Calu3 (cell line): ENCODE data around the gene GALNT15. TPM values are rescaled to one million over a fixed set of nuclear protein-coding genes. Genes with fewer than 3 reads are reported as not detected.

Experiments
- BruUV-seq: library from RNA; stranded (reverse); fragments of 400-500 nt; replicated peaks from 2 replicates; lab custom pipeline; 2021; lab: Mats Ljungman, UMichigan
- CTCF ChIA-PET: fragments of 300-600 bp; sonication (Branson Sonifier 250); formaldehyde crosslinking; loops from one replicate; lab custom pipeline; 2022; ENCODE audit warnings: antibody characterized with exemption; lab: Charles Lee
- DNase-seq: peaks from one replicate; pipeline ENCODE4 v3.0.0; 2022
- H3K27ac Mint-ChIP-seq: one replicate; pipeline ENCODE4 v1.8.0; 2022; ENCODE audit warnings: mixed read lengths; ENCODE audit not compliant: unreplicated experiment
- H3K27me3 Mint-ChIP-seq: one replicate; pipeline ENCODE4 v1.8.0; 2022; ENCODE audit warnings: mixed read lengths; ENCODE audit not compliant: unreplicated experiment
- H3K36me3 Mint-ChIP-seq: one replicate; pipeline ENCODE4 v1.8.0; 2022; ENCODE audit warnings: mild to moderate bottlenecking, moderate library complexity, mixed read lengths; ENCODE audit not compliant: insufficient read depth, unreplicated experiment
- H3K4me1 Mint-ChIP-seq: one replicate; pipeline ENCODE4 v1.8.0; 2022; ENCODE audit warnings: mild to moderate bottlenecking, low read depth, mixed read lengths; ENCODE audit not compliant: unreplicated experiment
- H3K4me3 Mint-ChIP-seq: one replicate; pipeline ENCODE4 v1.8.0; 2022; ENCODE audit warnings: mild to moderate bottlenecking, low read depth, moderate library complexity, mixed read lengths; ENCODE audit not compliant: unreplicated experiment
- H3K9me3 Mint-ChIP-seq: one replicate; pipeline ENCODE4 v1.8.0; 2022; ENCODE audit warnings: low read depth, mixed read lengths; ENCODE audit not compliant: unreplicated experiment
- intact Hi-C: fragments of 100-400 bp; cut with micrococcal nuclease; formaldehyde crosslinking; loops from one replicate; pipeline ENCODE4 v1.10.0; 2022; ENCODE audit not compliant: unreplicated experiment
- total RNA-seq: library from RNA; stranded (reverse); gene quantifications from 2 replicates; pipeline ENCODE4 v1.2.3, GENCODE V29; 2022
- TF ChIP-seq, protein P1 (sequence below): fragments of 200-600 bp; IDR thresholded peaks from one replicate; pipeline ENCODE4 v1.8.0; 2022; ENCODE audit warnings: antibody characterized with exemption; ENCODE audit not compliant: unreplicated experiment

Gene GALNT15
- total RNA-seq, 1 experiment from 2014 or later: not detected

DNA sequence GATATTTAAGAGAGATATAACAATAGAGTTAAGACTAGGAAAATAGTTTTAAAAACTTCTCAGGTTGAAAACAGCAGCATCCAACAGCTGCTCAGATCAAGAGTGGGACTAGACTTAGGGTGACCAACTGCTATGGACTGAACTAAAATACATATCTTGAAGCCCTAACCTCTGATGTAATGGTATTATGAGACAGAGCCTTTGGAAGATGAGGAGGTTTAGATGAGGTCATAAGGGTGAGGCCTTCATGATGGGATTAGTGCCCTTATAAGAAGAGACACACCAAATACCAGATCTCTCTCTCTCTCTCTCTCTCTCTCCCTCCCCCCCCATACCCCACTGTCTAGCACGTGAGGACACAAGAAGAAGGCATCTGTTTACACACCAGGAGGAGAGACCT, 37.4 kb upstream of the GALNT15 start:
- Mint-ChIP-seq H3K27me3 (no peaks in the 10 kb centered on the region), H3K4me3 (no peak overlapping the region), H3K36me3 (no peaks in the 10 kb centered on the region), H3K9me3 (peaks cover 6% of the 10 kb centered on the region), H3K4me1 (no peaks in the 10 kb centered on the region), H3K27ac (no peak overlapping the region)
- BruUV-seq: no TSS peak
- CTCF ChIA-PET: no interaction called here
- TF ChIP-seq, protein P1, sequence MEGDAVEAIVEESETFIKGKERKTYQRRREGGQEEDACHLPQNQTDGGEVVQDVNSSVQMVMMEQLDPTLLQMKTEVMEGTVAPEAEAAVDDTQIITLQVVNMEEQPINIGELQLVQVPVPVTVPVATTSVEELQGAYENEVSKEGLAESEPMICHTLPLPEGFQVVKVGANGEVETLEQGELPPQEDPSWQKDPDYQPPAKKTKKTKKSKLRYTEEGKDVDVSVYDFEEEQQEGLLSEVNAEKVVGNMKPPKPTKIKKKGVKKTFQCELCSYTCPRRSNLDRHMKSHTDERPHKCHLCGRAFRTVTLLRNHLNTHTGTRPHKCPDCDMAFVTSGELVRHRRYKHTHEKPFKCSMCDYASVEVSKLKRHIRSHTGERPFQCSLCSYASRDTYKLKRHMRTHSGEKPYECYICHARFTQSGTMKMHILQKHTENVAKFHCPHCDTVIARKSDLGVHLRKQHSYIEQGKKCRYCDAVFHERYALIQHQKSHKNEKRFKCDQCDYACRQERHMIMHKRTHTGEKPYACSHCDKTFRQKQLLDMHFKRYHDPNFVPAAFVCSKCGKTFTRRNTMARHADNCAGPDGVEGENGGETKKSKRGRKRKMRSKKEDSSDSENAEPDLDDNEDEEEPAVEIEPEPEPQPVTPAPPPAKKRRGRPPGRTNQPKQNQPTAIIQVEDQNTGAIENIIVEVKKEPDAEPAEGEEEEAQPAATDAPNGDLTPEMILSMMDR: no peak
- intact Hi-C loops: no loop called here
- DNase-seq: no peak

DNA sequence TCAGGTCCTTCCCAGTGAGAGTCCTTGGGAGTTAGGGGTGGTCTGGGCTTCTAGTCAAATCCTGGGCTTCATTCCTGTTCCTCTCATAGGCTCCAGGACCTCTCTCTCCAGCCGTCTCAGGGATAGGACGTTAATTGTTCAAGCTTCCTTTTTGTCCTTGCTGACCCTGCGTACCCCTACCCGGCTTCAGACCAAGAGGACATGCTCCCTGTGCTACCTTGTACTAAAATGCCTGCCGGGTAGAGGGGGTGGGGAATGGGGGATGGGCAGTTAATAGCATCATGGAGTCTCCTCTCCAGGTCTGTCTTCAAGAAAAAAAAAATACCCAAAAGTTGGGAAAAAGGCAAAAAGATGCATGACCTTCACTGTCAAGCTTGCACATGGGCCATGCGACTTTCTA, 36.5 kb upstream of the GALNT15 start:
- intact Hi-C loops: no loop called here
- Mint-ChIP-seq H3K4me3 (no peak overlapping the region), H3K27ac (no peak overlapping the region), H3K4me1 (no peaks in the 10 kb centered on the region), H3K27me3 (no peaks in the 10 kb centered on the region), H3K9me3 (peaks cover 6% of the 10 kb centered on the region), H3K36me3 (no peaks in the 10 kb centered on the region)
- TF ChIP-seq, protein P1: no peak
- no peak for DNase-seq
- BruUV-seq: no TSS peak
- CTCF ChIA-PET: interaction anchor here (0.6 kb wide), 1 partner anchor 1460 kb away, joined by 8 read pairs; no protein-coding TSS in a partner anchor

DNA sequence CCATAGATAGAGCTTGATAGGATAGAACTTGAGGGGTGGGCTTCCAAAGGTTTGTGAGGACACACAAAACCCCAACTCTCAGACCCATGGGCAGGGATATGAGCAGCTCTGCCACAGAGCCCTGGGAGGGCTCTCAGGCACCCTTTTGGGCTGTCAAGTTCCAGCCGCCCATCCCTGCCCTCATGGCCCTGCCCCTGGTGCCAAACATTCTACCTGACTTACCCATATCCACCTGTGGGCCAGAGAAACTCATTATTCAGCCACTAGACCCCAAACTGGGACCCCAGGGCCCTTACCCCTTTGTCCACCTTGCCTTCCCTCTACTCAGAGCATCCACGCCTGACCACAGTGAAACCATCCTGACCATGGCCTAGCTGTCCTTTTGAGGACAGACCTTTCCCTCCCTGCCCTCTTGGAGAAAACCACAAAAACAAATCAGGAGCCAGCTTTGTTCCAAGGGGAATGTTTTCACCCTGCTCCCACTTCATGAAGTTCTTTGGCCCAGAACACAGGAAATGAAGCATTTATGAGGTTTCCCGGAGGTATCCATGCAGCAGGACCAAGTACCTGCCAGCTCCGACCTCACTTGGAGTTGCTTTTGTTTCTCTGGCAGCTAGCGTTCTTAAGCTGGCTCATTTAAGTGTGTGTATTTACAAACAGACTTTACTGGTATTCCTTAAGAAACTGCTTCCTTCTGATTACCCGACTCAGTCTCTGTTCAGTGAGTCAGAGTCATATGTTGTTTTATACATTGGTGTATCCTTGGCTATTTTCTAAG, 34.2 kb upstream of the GALNT15 start:
- TF ChIP-seq, protein P1: no peak
- H3K4me1 Mint-ChIP-seq: no peaks in the 10 kb centered on the region
- intact Hi-C loops: no loop called here
- CTCF ChIA-PET: interaction anchor here (0.6 to 0.7 kb wide), 2 partner anchors 532 to 835 kb away, joined by 3 to 5 read pairs; no protein-coding TSS in a partner anchor
- peaks cover 8% of the 10 kb centered on the region for H3K9me3 Mint-ChIP-seq
- no peaks in the 10 kb centered on the region for H3K27me3 Mint-ChIP-seq
- H3K4me3 Mint-ChIP-seq: no peak overlapping the region
- no peak overlapping the region for H3K27ac Mint-ChIP-seq
- BruUV-seq: no TSS peak
- DNase-seq: no peak
- no peaks in the 10 kb centered on the region for H3K36me3 Mint-ChIP-seq

DNA sequence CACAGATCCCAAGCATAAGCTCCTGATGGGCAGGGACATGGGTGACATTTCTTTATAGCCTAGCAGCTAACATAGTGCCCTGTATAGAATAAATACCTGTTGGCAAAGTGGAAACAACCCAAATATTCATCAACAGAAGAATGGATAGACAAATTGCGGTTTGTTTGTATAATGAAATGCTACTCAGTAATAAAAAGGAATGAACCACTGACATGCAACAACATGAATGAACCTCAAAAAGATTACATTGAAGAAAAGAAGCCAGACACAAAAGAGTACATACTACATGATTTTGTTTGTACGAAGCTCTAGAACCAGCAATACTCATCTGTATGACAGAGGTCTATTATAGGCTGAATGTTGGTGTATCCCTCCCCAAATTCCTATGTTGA, 33.6 kb upstream of the GALNT15 start:
- intact Hi-C loops: no loop called here
- BruUV-seq: no TSS peak
- Mint-ChIP-seq H3K27me3 (no peaks in the 10 kb centered on the region), H3K4me1 (no peaks in the 10 kb centered on the region), H3K36me3 (no peaks in the 10 kb centered on the region), H3K4me3 (no peak overlapping the region), H3K9me3 (peaks cover 8% of the 10 kb centered on the region), H3K27ac (no peak overlapping the region)
- DNase-seq: no peak
- TF ChIP-seq, protein P1: no peak
- CTCF ChIA-PET: interaction anchor here (0.5 to 0.8 kb wide), 5 partner anchors 22 to 836 kb away, joined by 4 to 9 read pairs (median 7); no protein-coding TSS in a partner anchor
